Neuronal stem cell (in vitro differentiated cells): ENCODE measurements around the gene DSCAM.

ENCODE experiments used
- DNase-seq: peaks from one replicate; pipeline ENCODE4 v3.0.0-alpha.2; 2013; ENCODE audit warnings: low spot score
- H2AFZ ChIP-seq: one replicate; pipeline ENCODE4 v1.6.1; 2013; ENCODE audit warnings: mild to moderate bottlenecking, low read length, inconsistent platforms
- H2AK5ac ChIP-seq: 2 replicates; pipeline ENCODE4 v1.6.1; 2013; ENCODE audit warnings: low read depth, mild to moderate bottlenecking, inconsistent platforms, low read length, moderate library complexity, mixed read lengths
- H2BK120ac ChIP-seq: 2 replicates; pipeline ENCODE4 v1.6.1; 2013; ENCODE audit warnings: low read depth, mild to moderate bottlenecking, inconsistent platforms, low read length, moderate library complexity, mixed read lengths
- H2BK12ac ChIP-seq: one replicate; pipeline ENCODE4 v1.6.1; 2013; ENCODE audit warnings: low read length, inconsistent platforms
- H2BK15ac ChIP-seq: 2 replicates; pipeline ENCODE4 v1.6.1; 2013; ENCODE audit warnings: mild to moderate bottlenecking, low read length, inconsistent platforms, mixed read lengths
- H2BK5ac ChIP-seq: one replicate; pipeline ENCODE4 v1.6.1; 2013; ENCODE audit warnings: inconsistent platforms, mild to moderate bottlenecking, low read length, moderate library complexity
- H3K14ac ChIP-seq: one replicate; pipeline ENCODE4 v1.6.1; 2013; ENCODE audit warnings: low read length, inconsistent platforms
- H3K18ac ChIP-seq: 2 replicates; pipeline ENCODE4 v1.6.1; 2013; ENCODE audit warnings: low read length, inconsistent platforms
- H3K23ac ChIP-seq: 2 replicates; pipeline ENCODE4 v1.6.1; 2013; ENCODE audit warnings: low read depth, mild to moderate bottlenecking, mixed read lengths, low read length, inconsistent platforms; ENCODE audit not compliant: poor library complexity
- H3K27ac ChIP-seq: replicated peaks from 3 replicates; pipeline ENCODE4 v1.5.1; 2013; ENCODE audit warnings: low read length, inconsistent platforms
- H3K27me3 ChIP-seq, 3 experiments: 2 replicates each; pipeline ENCODE4 v1.6.1; 2013; ENCODE audit warnings: low read length in 3 of 3, mild to moderate bottlenecking in 2 of 3, inconsistent platforms in 1 of 3, low read depth in 1 of 3, mixed read lengths in 1 of 3, moderate library complexity in 1 of 3; ENCODE audit not compliant: control insufficient read depth in 3 of 3, insufficient read depth in 3 of 3
- H3K36me3 ChIP-seq, 2 donors: replicated peaks in 1 of 2; 2 replicates each; pipeline ENCODE4 v1.6.1; 2013; ENCODE audit warnings: low read length in 2 of 2; ENCODE audit not compliant: control insufficient read depth in 2 of 2, insufficient read depth in 2 of 2
- H3K4ac ChIP-seq: 2 replicates; pipeline ENCODE4 v1.6.1; 2013; ENCODE audit warnings: inconsistent platforms, mild to moderate bottlenecking, low read length, moderate library complexity
- H3K4me1 ChIP-seq, 2 donors: 1 replicate in 1 of 2; 2 replicates in 1 of 2; pipeline ENCODE4 v1.6.1; 2013; ENCODE audit warnings: low read length in 2 of 2, low read depth in 1 of 2; ENCODE audit not compliant: control insufficient read depth in 2 of 2, insufficient read depth in 1 of 2
- H3K4me2 ChIP-seq: one replicate; pipeline ENCODE4 v1.6.1; 2013; ENCODE audit warnings: mild to moderate bottlenecking, low read length, inconsistent platforms; ENCODE audit not compliant: insufficient read depth, poor library complexity, severe bottlenecking
- H3K4me3 ChIP-seq, 2 donors: 2 replicates each; pipeline ENCODE4 v1.5.1; 2013; ENCODE audit warnings: low read length in 2 of 2, mild to moderate bottlenecking in 2 of 2, inconsistent platforms in 1 of 2, moderate library complexity in 1 of 2
- H3K79me1 ChIP-seq: one replicate; pipeline ENCODE4 v1.6.1; 2013; ENCODE audit warnings: low read depth, mild to moderate bottlenecking, inconsistent platforms, low read length, moderate library complexity
- H3K9ac ChIP-seq: one replicate; pipeline ENCODE4 v1.6.1; 2013; ENCODE audit warnings: mild to moderate bottlenecking, low read depth, low read length, inconsistent platforms; ENCODE audit not compliant: poor library complexity
- H3K9me3 ChIP-seq, 2 donors: replicated peaks in 1 of 2; 2 replicates each; pipeline versions ENCODE3 to v1.6.1; 2013; ENCODE audit warnings: low read length in 2 of 2, mild to moderate bottlenecking in 2 of 2, inconsistent platforms in 1 of 2, low read depth in 1 of 2, mixed read lengths in 1 of 2, moderate library complexity in 1 of 2; ENCODE audit not compliant: control insufficient read depth in 2 of 2, insufficient read depth in 1 of 2
- H4K8ac ChIP-seq: one replicate; pipeline ENCODE4 v1.6.1; 2013; ENCODE audit warnings: low read depth, mild to moderate bottlenecking, inconsistent platforms, low read length, moderate library complexity
- H4K91ac ChIP-seq: one replicate; pipeline ENCODE4 v1.6.1; 2013; ENCODE audit warnings: low read length, low read depth, mild to moderate bottlenecking, inconsistent platforms; ENCODE audit not compliant: poor library complexity
- WGBS, 2 donors: extraction: QIAGEN DNeasy Blood & Tissue Kit; methylation state at CpG; one replicate each; pipeline ENCODE4 v1.1.7; 2013; ENCODE audit warnings: missing lambda C conversion rate in 2 of 2, mixed read lengths in 1 of 2; ENCODE audit not compliant: insufficient read length in 2 of 2, insufficient replicate concordance in 1 of 2; ENCODE audit errors: extremely low coverage in 2 of 2; 5-methylcytosine and 5-hydroxymethylcytosine counted together

DSCAM gene

DNA sequence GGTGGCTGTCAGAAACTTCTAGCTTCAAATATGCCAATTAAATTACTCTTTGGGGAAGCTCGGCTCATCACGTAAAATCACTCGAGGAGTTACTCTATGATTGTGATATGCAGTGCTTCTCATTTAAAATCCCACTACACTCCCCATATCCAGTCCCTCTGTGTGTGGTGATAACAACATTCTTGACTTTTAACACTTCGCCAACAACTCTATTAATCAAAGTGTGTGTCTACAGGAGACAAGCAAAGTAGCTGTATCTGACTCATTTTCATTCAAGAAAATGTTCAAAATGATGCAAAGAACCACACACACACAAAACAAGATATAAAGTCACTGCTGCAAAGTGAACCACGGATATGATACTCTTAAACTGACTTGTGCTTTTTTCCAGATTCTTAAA is 341.3 kb downstream of the DSCAM start:
- Histone ChIP-seq H3K14ac (no peak overlapping the region), H2AK5ac (no peak overlapping the region), H3K9me3 (no peaks in the 10 kb centered on the region), H2BK12ac (no peak overlapping the region), H3K9ac (no peak overlapping the region), H3K4me2 (no peak overlapping the region), H3K18ac (no peak overlapping the region), H3K4me3 (no peak overlapping the region), H3K4me1 (no peaks in the 10 kb centered on the region), H3K23ac (no peak overlapping the region), H3K79me1 (no peaks in the 10 kb centered on the region), H2BK5ac (no peak overlapping the region), H4K8ac (no peak overlapping the region), H3K27me3 (no peaks in the 10 kb centered on the region), H3K4ac (no peak overlapping the region), H2BK120ac (no peak overlapping the region), H2BK15ac (no peak overlapping the region), H4K91ac (no peak overlapping the region), H3K27ac (no peak overlapping the region), H2AFZ (no peak overlapping the region), H3K36me3 (no peaks in the 10 kb centered on the region)
- no peak for DNase-seq
- no CpG with 5 or more reads among the region's 5 CpGs for WGBS, 2 donors

DNA sequence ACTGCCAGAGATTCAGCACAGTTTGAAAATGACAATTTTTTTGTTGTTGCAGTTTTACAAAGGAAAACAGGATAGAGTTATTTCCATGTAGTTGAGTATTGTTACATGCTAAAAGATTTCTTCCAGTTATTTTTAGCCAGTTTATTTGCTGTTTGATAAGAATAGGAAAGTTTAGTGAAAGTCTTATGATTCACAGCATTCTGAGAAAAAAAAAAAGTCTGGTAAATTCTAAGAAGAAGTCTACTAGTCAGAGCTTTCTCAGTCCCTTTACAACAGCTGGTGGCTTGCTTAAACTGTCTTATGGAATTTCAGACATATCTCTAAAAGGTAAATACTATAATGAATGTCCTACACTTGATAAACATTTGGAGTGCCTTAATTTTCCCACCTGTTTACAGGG is 341.7 kb downstream of the DSCAM start:
- no peaks in the 10 kb centered on the region for H3K36me3 ChIP-seq
- no peaks in the 10 kb centered on the region for H3K27me3 ChIP-seq
- H3K14ac ChIP-seq = no peak overlapping the region
- no peak overlapping the region for H3K4me2 ChIP-seq
- H3K4me1 ChIP-seq = no peaks in the 10 kb centered on the region
- H2AFZ ChIP-seq = no peak overlapping the region
- no peak overlapping the region for H4K91ac ChIP-seq
- H3K79me1 ChIP-seq = no peaks in the 10 kb centered on the region
- no peak overlapping the region for H3K23ac ChIP-seq
- no peak overlapping the region for H3K4ac ChIP-seq
- no peak overlapping the region for H2BK12ac ChIP-seq
- H4K8ac ChIP-seq = no peak overlapping the region
- no peak for DNase-seq
- no peak overlapping the region for H3K27ac ChIP-seq
- H2BK120ac ChIP-seq = no peak overlapping the region
- no peak overlapping the region for H2AK5ac ChIP-seq
- no peak overlapping the region for H3K4me3 ChIP-seq
- H3K9me3 ChIP-seq = no peaks in the 10 kb centered on the region
- no peak overlapping the region for H3K9ac ChIP-seq
- no peak overlapping the region for H2BK5ac ChIP-seq
- no peak overlapping the region for H3K18ac ChIP-seq
- H2BK15ac ChIP-seq = no peak overlapping the region

DNA sequence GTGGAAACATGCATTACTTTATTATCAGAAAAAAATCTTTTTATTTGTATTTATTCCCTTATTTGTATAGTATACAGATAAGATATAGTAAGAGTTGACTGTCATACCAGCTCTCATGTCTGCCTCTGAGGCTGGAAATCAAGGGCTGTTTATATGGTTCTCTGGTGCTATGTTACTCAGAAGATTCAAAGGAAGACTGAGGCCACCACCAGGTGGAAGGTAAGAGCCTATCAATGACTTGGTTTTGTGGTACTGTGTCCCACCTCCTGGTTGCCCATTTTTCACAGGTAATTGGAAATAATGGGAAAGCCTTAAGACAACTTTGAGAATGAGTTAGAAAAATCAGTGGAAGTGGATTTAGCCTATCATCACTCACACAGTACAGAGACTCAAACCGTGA is 342.1 kb downstream of the DSCAM start:
- no peak overlapping the region for H2AFZ ChIP-seq
- H3K4me1 ChIP-seq = no peaks in the 10 kb centered on the region
- no peak overlapping the region for H2BK15ac ChIP-seq
- no peak overlapping the region for H3K9ac ChIP-seq
- H3K27ac ChIP-seq = no peak overlapping the region
- H3K79me1 ChIP-seq = no peaks in the 10 kb centered on the region
- no peak overlapping the region for H3K4me2 ChIP-seq
- no peaks in the 10 kb centered on the region for H3K27me3 ChIP-seq
- no peak for DNase-seq
- H3K14ac ChIP-seq = no peak overlapping the region
- H3K9me3 ChIP-seq = no peaks in the 10 kb centered on the region
- no peak overlapping the region for H3K4ac ChIP-seq
- H4K8ac ChIP-seq = no peak overlapping the region
- no peak overlapping the region for H3K4me3 ChIP-seq
- no peak overlapping the region for H3K18ac ChIP-seq
- no peaks in the 10 kb centered on the region for H3K36me3 ChIP-seq
- no peak overlapping the region for H4K91ac ChIP-seq
- H2BK120ac ChIP-seq = no peak overlapping the region
- no peak overlapping the region for H2BK5ac ChIP-seq
- no peak overlapping the region for H2BK12ac ChIP-seq
- no peak overlapping the region for H2AK5ac ChIP-seq
- WGBS, 2 donors = no CpG with 5 or more reads among the region's 1 CpG
- no peak overlapping the region for H3K23ac ChIP-seq

DNA sequence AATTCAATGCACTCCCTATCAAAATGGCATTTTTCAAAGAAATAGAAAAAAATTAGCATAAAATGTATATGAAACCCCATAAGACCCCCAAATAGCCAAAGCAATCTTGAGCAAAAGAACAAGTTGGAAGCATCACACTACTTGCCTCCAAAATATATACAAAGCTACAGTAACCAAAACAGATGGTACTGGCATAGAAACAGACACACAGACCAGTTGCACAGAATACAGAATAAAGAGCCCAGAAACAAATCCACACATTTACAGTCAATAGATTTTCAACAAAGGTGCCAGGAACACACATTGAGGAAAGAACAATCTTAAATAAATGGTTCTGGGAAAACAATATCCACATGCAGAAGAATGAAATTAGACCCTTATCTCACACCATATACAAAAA is 350.8 kb downstream of the DSCAM start:
- H3K18ac ChIP-seq = no peak overlapping the region
- H3K36me3 ChIP-seq = no peaks in the 10 kb centered on the region
- no peak overlapping the region for H2AK5ac ChIP-seq
- no peak overlapping the region for H3K14ac ChIP-seq
- H3K23ac ChIP-seq = no peak overlapping the region
- H3K4me3 ChIP-seq = no peak overlapping the region
- no peak overlapping the region for H4K91ac ChIP-seq
- no peak overlapping the region for H3K27ac ChIP-seq
- no peak overlapping the region for H2BK5ac ChIP-seq
- H2BK120ac ChIP-seq = no peak overlapping the region
- no peak overlapping the region for H3K4me2 ChIP-seq
- H3K4me1 ChIP-seq = no peaks in the 10 kb centered on the region
- no peak overlapping the region for H4K8ac ChIP-seq
- H2AFZ ChIP-seq = no peak overlapping the region
- H3K79me1 ChIP-seq = no peaks in the 10 kb centered on the region
- H3K9me3 ChIP-seq = no peaks in the 10 kb centered on the region
- DNase-seq = no peak
- no peak overlapping the region for H3K4ac ChIP-seq
- no peak overlapping the region for H2BK12ac ChIP-seq
- no peaks in the 10 kb centered on the region for H3K27me3 ChIP-seq
- no peak overlapping the region for H3K9ac ChIP-seq
- no peak overlapping the region for H2BK15ac ChIP-seq
